ENCODE data around the gene UROC1. TPM values are rescaled to one million over a fixed set of nuclear protein-coding genes. Genes with fewer than 3 reads are reported as not detected.
A peak's percentile ranks its signal among the peaks of the same experiment; 100 is the strongest.

The UROC1 gene
- total and polyA plus RNA-seq, 2 donors from 2014 or later = not detected

GRCh38 chr3:126547721-126548120 is 30.1 kb upstream of the UROC1 start:
- no peaks in the 10 kb centered on the region for H3K9me3 ChIP-seq (ENCODE audit: control insufficient read depth in 2 of 3, insufficient read depth in 1 of 3, low read length in 3 of 3)
- no peak overlapping the region for H3K27ac ChIP-seq (ENCODE audit: low read depth in 2 of 2, low read length in 2 of 2)
- no peaks in the 10 kb centered on the region for H3K27me3 ChIP-seq (ENCODE audit: control insufficient read depth, insufficient read depth, low read length)
- no peak overlapping the region for H3K9ac ChIP-seq (ENCODE audit: low read length in 3 of 3)
- TF ChIP-seq CTCF (IDR thresholded peaks at IDR 0.05; ENCODE audit: borderline replicate concordance, extremely low read depth, insufficient read depth) = no peak
- FAIRE-seq (no peak), DNase-seq (no peak)
- no peaks in the 10 kb centered on the region for H3K36me3 ChIP-seq (ENCODE audit: control insufficient read depth in 2 of 3, insufficient read depth in 3 of 3, low read length in 3 of 3)
- intact Hi-C loops (cut with DNase I) = no loop called here
- H3K4me1 ChIP-seq (ENCODE audit: control insufficient read depth in 2 of 3, insufficient read depth in 2 of 3, low read depth in 1 of 3, low read length in 3 of 3) = no peaks in the 10 kb centered on the region
- H3K4me3 ChIP-seq (ENCODE audit: low read length in 3 of 3) = no peak overlapping the region

GRCh38 chr3:126546549-126547239 is 29.1 kb upstream of the UROC1 start:
- intact Hi-C loops (cut with DNase I) = no loop called here
- Histone ChIP-seq H3K9me3 (ENCODE audit: control insufficient read depth in 2 of 3, insufficient read depth in 1 of 3, low read length in 3 of 3) (no peaks in the 10 kb centered on the region), H3K27ac (ENCODE audit: low read depth in 2 of 2, low read length in 2 of 2) (no peak overlapping the region), H3K9ac (ENCODE audit: low read length in 3 of 3) (no peak overlapping the region), H3K27me3 (ENCODE audit: control insufficient read depth, insufficient read depth, low read length) (no peaks in the 10 kb centered on the region), H3K4me1 (ENCODE audit: control insufficient read depth in 2 of 3, insufficient read depth in 2 of 3, low read depth in 1 of 3, low read length in 3 of 3) (no peaks in the 10 kb centered on the region), H3K36me3 (ENCODE audit: control insufficient read depth in 2 of 3, insufficient read depth in 3 of 3, low read length in 3 of 3) (no peaks in the 10 kb centered on the region), H3K4me3 (ENCODE audit: low read length in 3 of 3) (no peak overlapping the region)
- no peak for FAIRE-seq
- DNase-seq = peak in 1 of 5 donors; percentile 7
- TF ChIP-seq CTCF (IDR thresholded peaks at IDR 0.05; ENCODE audit: borderline replicate concordance, extremely low read depth, insufficient read depth) = no peak

- no peaks in the 10 kb centered on the region for H3K27me3 ChIP-seq (ENCODE audit: control insufficient read depth, insufficient read depth, low read length)
- H3K36me3 ChIP-seq (ENCODE audit: control insufficient read depth in 2 of 3, insufficient read depth in 3 of 3, low read length in 3 of 3) = no peaks in the 10 kb centered on the region
- H3K9ac ChIP-seq (ENCODE audit: low read length in 3 of 3) = no peak overlapping the region
- DNase-seq (no peak), FAIRE-seq (no peak)
- no peaks in the 10 kb centered on the region for H3K9me3 ChIP-seq (ENCODE audit: control insufficient read depth in 2 of 3, insufficient read depth in 1 of 3, low read length in 3 of 3)
- intact Hi-C loops (cut with DNase I) = no loop called here
- H3K4me3 ChIP-seq (ENCODE audit: low read length in 3 of 3) = no peak overlapping the region
- TF ChIP-seq CTCF (IDR thresholded peaks at IDR 0.05; ENCODE audit: borderline replicate concordance, extremely low read depth, insufficient read depth) = no peak
- H3K27ac ChIP-seq (ENCODE audit: low read depth in 2 of 2, low read length in 2 of 2) = no peak overlapping the region
- H3K4me1 ChIP-seq (ENCODE audit: control insufficient read depth in 2 of 3, insufficient read depth in 2 of 3, low read depth in 1 of 3, low read length in 3 of 3) = no peaks in the 10 kb centered on the region
These were observed 28.4 kb upstream of the UROC1 start for GRCh38 chr3:126546013-126546412.

- no peak for FAIRE-seq
These were observed 28.0 kb upstream of the UROC1 start for GRCh38 chr3:126545544-126545943.

More at GRCh38 chr3:126545544-126545943, 28.0 kb upstream of the UROC1 start:
- H3K9ac ChIP-seq (ENCODE audit: low read length in 3 of 3) = no peak overlapping the region
- H3K9me3 ChIP-seq (ENCODE audit: control insufficient read depth in 2 of 3, insufficient read depth in 1 of 3, low read length in 3 of 3) = no peaks in the 10 kb centered on the region
- no peaks in the 10 kb centered on the region for H3K36me3 ChIP-seq (ENCODE audit: control insufficient read depth in 2 of 3, insufficient read depth in 3 of 3, low read length in 3 of 3)
- intact Hi-C loops (cut with DNase I) = no loop called here
- peak in 2 of 5 donors; percentile 5 to 27 for DNase-seq
- no peak for TF ChIP-seq CTCF (IDR thresholded peaks at IDR 0.05; ENCODE audit: borderline replicate concordance, extremely low read depth, insufficient read depth)
- peaks cover 0 to 2% (median 1%) of the 10 kb centered on the region in 3 donors for H3K4me1 ChIP-seq (ENCODE audit: control insufficient read depth in 2 of 3, insufficient read depth in 2 of 3, low read depth in 1 of 3, low read length in 3 of 3)
- H3K27ac ChIP-seq (ENCODE audit: low read depth in 2 of 2, low read length in 2 of 2) = no peak overlapping the region
- H3K27me3 ChIP-seq (ENCODE audit: control insufficient read depth, insufficient read depth, low read length) = peaks cover 2% of the 10 kb centered on the region
- no peak overlapping the region for H3K4me3 ChIP-seq (ENCODE audit: low read length in 3 of 3)
